Measurements from ENCODE around the gene STOML1.
A peak's percentile ranks its signal among the peaks of the same experiment; 100 is the strongest.

STOML1 gene

GRCh38 chr15:73972984-73973682, 19.0 kb downstream of the STOML1 start:
- H3K4me1 ChIP-seq (ENCODE audit: low read length) = 0 out of 2 replicates have a peak, but pooled peaks cover 4% of the 10 kb centered on the region
- H3K9me3 ChIP-seq (replicated peaks; ENCODE audit: insufficient read depth, low read length) = no peaks in the 10 kb centered on the region
- H2AFZ ChIP-seq (ENCODE audit: low read length) = peak overlapping the region; percentile 86
- no peaks in the 10 kb centered on the region for H3K79me2 ChIP-seq (ENCODE audit: low read length)
- H3K4me3 ChIP-seq (ENCODE audit: low read length) = peak overlapping the region; percentile 18
- H3K27ac ChIP-seq (ENCODE audit: low read length) = no peak overlapping the region
- H3K36me3 ChIP-seq (replicated peaks; ENCODE audit: insufficient read depth, low read length) = no peaks in the 10 kb centered on the region
- DNase-seq = peak; percentile 78
- peak; percentile 83 for TF ChIP-seq CTCF (IDR thresholded peaks at IDR 0.05; ENCODE audit: low read length)
- no peak for TF ChIP-seq EZH2phosphoT487 (IDR thresholded peaks at IDR 0.05; ENCODE audit: low read length)
- TF ChIP-seq EZH2 (optimal IDR thresholded peaks at IDR 0.05; ENCODE audit: low read depth, low read length) = no peak
- H3F3A ChIP-seq (ENCODE audit: insufficient read depth, low read length) = peaks cover 5% of the 10 kb centered on the region; the same call in 1 of the 2 replicates
- H3K27me3 ChIP-seq (replicated peaks; ENCODE audit: insufficient read depth, low read length) = peaks cover 39% of the 10 kb centered on the region
- H3K9ac ChIP-seq (ENCODE audit: low read length) = no peak overlapping the region
- H4K20me1 ChIP-seq (ENCODE audit: insufficient read depth, low read length) = no peaks in the 10 kb centered on the region
- peak overlapping the region; percentile 81; the same call in 1 of the 2 replicates for H3K4me2 ChIP-seq (ENCODE audit: low read depth, low read length)
- H3K9me2 ChIP-seq (replicated peaks; ENCODE audit: insufficient read depth, low read length) = no peaks in the 10 kb centered on the region

- H3K36me3 ChIP-seq (replicated peaks; ENCODE audit: insufficient read depth, low read length) = no peaks in the 10 kb centered on the region
- DNase-seq = no peak
- no peak for TF ChIP-seq EZH2 (optimal IDR thresholded peaks at IDR 0.05; ENCODE audit: low read depth, low read length)
- TF ChIP-seq CTCF (IDR thresholded peaks at IDR 0.05; ENCODE audit: low read length) = no peak
- no peak for TF ChIP-seq EZH2phosphoT487 (IDR thresholded peaks at IDR 0.05; ENCODE audit: low read length)
- H3K9me2 ChIP-seq (replicated peaks; ENCODE audit: insufficient read depth, low read length) = no peaks in the 10 kb centered on the region
- no peaks in the 10 kb centered on the region for H4K20me1 ChIP-seq (ENCODE audit: insufficient read depth, low read length)
- no peaks in the 10 kb centered on the region for H3K79me2 ChIP-seq (ENCODE audit: low read length)
- H3K9me3 ChIP-seq (replicated peaks; ENCODE audit: insufficient read depth, low read length) = no peaks in the 10 kb centered on the region
- no peak overlapping the region for H3K4me3 ChIP-seq (ENCODE audit: low read length)
- H3K27me3 ChIP-seq (replicated peaks; ENCODE audit: insufficient read depth, low read length) = peaks cover under 1% of the 10 kb centered on the region; the same call in 1 of the 2 replicates
- H3K4me1 ChIP-seq (ENCODE audit: low read length) = peaks cover 16% of the 10 kb centered on the region
- H3K4me2 ChIP-seq (ENCODE audit: low read depth, low read length) = no peak overlapping the region
- H3F3A ChIP-seq (ENCODE audit: insufficient read depth, low read length) = peaks cover 15% of the 10 kb centered on the region
- H3K27ac ChIP-seq (ENCODE audit: low read length) = no peak overlapping the region
- H2AFZ ChIP-seq (ENCODE audit: low read length) = no peak overlapping the region
- H3K9ac ChIP-seq (ENCODE audit: low read length) = no peak overlapping the region
Measured at GRCh38 chr15:73969151-73969759, 22.8 kb downstream of the STOML1 start.

- H3F3A ChIP-seq (ENCODE audit: insufficient read depth, low read length) = peaks cover 15% of the 10 kb centered on the region
- no peak for TF ChIP-seq CTCF (IDR thresholded peaks at IDR 0.05; ENCODE audit: low read length)
- TF ChIP-seq EZH2 (optimal IDR thresholded peaks at IDR 0.05; ENCODE audit: low read depth, low read length) = no peak
- no peak for TF ChIP-seq EZH2phosphoT487 (IDR thresholded peaks at IDR 0.05; ENCODE audit: low read length)
- no peak overlapping the region for H3K9ac ChIP-seq (ENCODE audit: low read length)
- H3K27ac ChIP-seq (ENCODE audit: low read length) = no peak overlapping the region
- DNase-seq = no peak
- no peaks in the 10 kb centered on the region for H3K9me3 ChIP-seq (replicated peaks; ENCODE audit: insufficient read depth, low read length)
- no peaks in the 10 kb centered on the region for H3K27me3 ChIP-seq (replicated peaks; ENCODE audit: insufficient read depth, low read length)
- H3K4me3 ChIP-seq (ENCODE audit: low read length) = no peak overlapping the region
- H3K36me3 ChIP-seq (replicated peaks; ENCODE audit: insufficient read depth, low read length) = no peaks in the 10 kb centered on the region
- H4K20me1 ChIP-seq (ENCODE audit: insufficient read depth, low read length) = no peaks in the 10 kb centered on the region
- peaks cover 16% of the 10 kb centered on the region for H3K4me1 ChIP-seq (ENCODE audit: low read length)
- no peak overlapping the region for H3K4me2 ChIP-seq (ENCODE audit: low read depth, low read length)
- H2AFZ ChIP-seq (ENCODE audit: low read length) = no peak overlapping the region
- H3K9me2 ChIP-seq (replicated peaks; ENCODE audit: insufficient read depth, low read length) = no peaks in the 10 kb centered on the region
- H3K79me2 ChIP-seq (ENCODE audit: low read length) = no peaks in the 10 kb centered on the region
Measured at GRCh38 chr15:73968461-73968860, 23.6 kb downstream of the STOML1 start.

Data from MM.1S (cell line).